UCSD-AML1 (cell line): Measurements from ENCODE around the gene REG3A.

Experiments used
- DNase-seq: peaks from one replicate; lab custom pipeline; 2025; ENCODE audit not compliant: unreplicated experiment; lab: John Stamatoyannopoulos, UW

Gene REG3A

GRCh38 chr2:79122676-79123075, 36.9 kb downstream of the REG3A start:
- no peak for DNase-seq

GRCh38 chr2:79120194-79120713, 39.3 kb downstream of the REG3A start, which contains the start of gene REG1A:
Gene REG1A, plus strand, starts transcription at chr2:79120488. Its CDS starts 374 bp downstream, at chr2:79120862.
- no peak for DNase-seq

GRCh38 chr2:79116997-79117928, 42.3 kb downstream of the REG3A start:
- DNase-seq, result no peak

- no peak for DNase-seq
These were observed 44.6 kb downstream of the REG3A start for GRCh38 chr2:79114797-79115494.

GRCh38 chr2:79112269-79112668, 47.3 kb downstream of the REG3A start:
- no peak for DNase-seq
